Glutamatergic neuron (in vitro differentiated cells): Measurements from ENCODE around the gene GLUL. TPM values are rescaled to one million over a fixed set of nuclear protein-coding genes. Genes with fewer than 3 reads are reported as not detected.
A peak's percentile ranks its signal among the peaks of the same experiment; 100 is the strongest.

ENCODE experiments used
- DNase-seq: peaks from one replicate; pipeline ENCODE4 v3.0.0; 2022
- H3K27ac Mint-ChIP-seq: one replicate; pipeline ENCODE4 v1.8.0; 2020; ENCODE audit warnings: mild to moderate bottlenecking, mixed read lengths, inconsistent platforms; ENCODE audit not compliant: unreplicated experiment
- H3K27me3 Mint-ChIP-seq: one replicate; pipeline ENCODE4 v1.8.0; 2020; ENCODE audit warnings: mild to moderate bottlenecking, moderate library complexity, mixed read lengths, inconsistent platforms; ENCODE audit not compliant: unreplicated experiment
- H3K36me3 Mint-ChIP-seq: one replicate; pipeline ENCODE4 v1.8.0; 2020; ENCODE audit warnings: mild to moderate bottlenecking, mixed read lengths, inconsistent platforms; ENCODE audit not compliant: unreplicated experiment
- H3K4me1 Mint-ChIP-seq: one replicate; pipeline ENCODE4 v1.8.0; 2020; ENCODE audit warnings: mild to moderate bottlenecking, low read depth, mixed read lengths, inconsistent platforms; ENCODE audit not compliant: unreplicated experiment
- H3K4me3 Mint-ChIP-seq: one replicate; pipeline ENCODE4 v1.8.0; 2020; ENCODE audit warnings: mild to moderate bottlenecking, mixed read lengths, inconsistent platforms; ENCODE audit not compliant: unreplicated experiment
- H3K9me3 Mint-ChIP-seq: one replicate; pipeline ENCODE4 v1.8.0; 2020; ENCODE audit warnings: mild to moderate bottlenecking, moderate library complexity, mixed read lengths, inconsistent platforms; ENCODE audit not compliant: unreplicated experiment
- CTCF ChIP-seq: fragments of 200-600 bp; sonication (generic); IDR thresholded peaks from one replicate; pipeline ENCODE4 v1.5.0; 2021; ENCODE audit not compliant: partially characterized antibody, unreplicated experiment
- total RNA-seq: library from RNA; stranded (reverse); fragmentation: NEBNext Ultra II Directional; extraction: Animal tissue kit (Norgen Biotek cat#: 25700); gene quantifications from one replicate; pipeline ENCODE4 v1.2.1, GENCODE V29; 2021; ENCODE audit not compliant: unreplicated experiment

Gene GLUL
- total RNA-seq, 1 donor from 2014 or later, result 312 TPM

- no peaks in the 10 kb centered on the region for H3K4me1 Mint-ChIP-seq
- TF ChIP-seq CTCF, result no peak
- no peak overlapping the region for H3K27ac Mint-ChIP-seq
- H3K36me3 Mint-ChIP-seq, result no peaks in the 10 kb centered on the region
- no peaks in the 10 kb centered on the region for H3K27me3 Mint-ChIP-seq
- no peaks in the 10 kb centered on the region for H3K9me3 Mint-ChIP-seq
- H3K4me3 Mint-ChIP-seq, result no peak overlapping the region
- no peak for DNase-seq
Measured at GRCh38 chr1:182413969-182414368, 22.4 kb upstream of the GLUL start.

GRCh38 chr1:182413486-182413885, 21.9 kb upstream of the GLUL start:
- no peaks in the 10 kb centered on the region for H3K9me3 Mint-ChIP-seq
- no peak for DNase-seq
- H3K36me3 Mint-ChIP-seq, result no peaks in the 10 kb centered on the region
- H3K27me3 Mint-ChIP-seq, result no peaks in the 10 kb centered on the region
- no peak overlapping the region for H3K27ac Mint-ChIP-seq
- peaks cover 2% of the 10 kb centered on the region for H3K4me1 Mint-ChIP-seq
- TF ChIP-seq CTCF, result no peak
- H3K4me3 Mint-ChIP-seq, result no peak overlapping the region

GRCh38 chr1:182410620-182411273, 19.2 kb upstream of the GLUL start:
- no peaks in the 10 kb centered on the region for H3K27me3 Mint-ChIP-seq
- TF ChIP-seq CTCF, result no peak
- peaks cover under 1% of the 10 kb centered on the region for H3K36me3 Mint-ChIP-seq
- no peaks in the 10 kb centered on the region for H3K9me3 Mint-ChIP-seq
- peaks cover 11% of the 10 kb centered on the region for H3K4me1 Mint-ChIP-seq
- DNase-seq, result no peak
- no peak overlapping the region for H3K27ac Mint-ChIP-seq
- H3K4me3 Mint-ChIP-seq, result no peak overlapping the region

- no peaks in the 10 kb centered on the region for H3K27me3 Mint-ChIP-seq
- no peak for DNase-seq
- peaks cover 11% of the 10 kb centered on the region for H3K4me1 Mint-ChIP-seq
- no peak overlapping the region for H3K27ac Mint-ChIP-seq
- H3K9me3 Mint-ChIP-seq, result peaks cover 2% of the 10 kb centered on the region
- TF ChIP-seq CTCF, result no peak
- no peak overlapping the region for H3K4me3 Mint-ChIP-seq
- H3K36me3 Mint-ChIP-seq, result peaks cover 7% of the 10 kb centered on the region
Measured at GRCh38 chr1:182410138-182410537, 18.5 kb upstream of the GLUL start.

GRCh38 chr1:182408435-182409075, 17.0 kb upstream of the GLUL start:
- Mint-ChIP-seq H3K27ac (peak overlapping the region; percentile 14), H3K9me3 (peaks cover 2% of the 10 kb centered on the region)

More at GRCh38 chr1:182408435-182409075, 17.0 kb upstream of the GLUL start:
- Mint-ChIP-seq H3K4me3 (no peak overlapping the region), H3K36me3 (peaks cover 9% of the 10 kb centered on the region), H3K27me3 (no peaks in the 10 kb centered on the region), H3K4me1 (peaks cover 11% of the 10 kb centered on the region)
- no peak for TF ChIP-seq CTCF
- DNase-seq, result no peak
